Fibroblast of the aortic adventitia (primary cell): Measurements from ENCODE around the gene DLST. TPM values are rescaled to one million over a fixed set of nuclear protein-coding genes. Genes with fewer than 3 reads are reported as not detected.

Experiments used
- DNase-seq: peaks from one replicate; pipeline ENCODE4 v3.0.0-alpha.2; 2010; ENCODE audit warnings: low read depth
- H3K4me3 ChIP-seq: 2 replicates; pipeline ENCODE4 v1.5.1; 2011; ENCODE audit warnings: low read depth, mild to moderate bottlenecking, control low read depth, low read length, moderate library complexity
- total RNA-seq: library from RNA; depleted of rRNA; stranded (reverse); fragments of >200 nt; gene quantifications from 2 replicates; pipeline ENCODE4 v1.2.3, GENCODE V29; 2012; ENCODE audit warnings: low replicate concordance
- TF ChIP-seq, protein P1 (sequence below): IDR thresholded peaks from 2 replicates; pipeline ENCODE4 v1.5.1; 2011; ENCODE audit warnings: mild to moderate bottlenecking, low read length, control low read depth, inconsistent platforms; ENCODE audit not compliant: insufficient read depth

Gene DLST
- total RNA-seq, 1 donor: 68.5 TPM

DNA sequence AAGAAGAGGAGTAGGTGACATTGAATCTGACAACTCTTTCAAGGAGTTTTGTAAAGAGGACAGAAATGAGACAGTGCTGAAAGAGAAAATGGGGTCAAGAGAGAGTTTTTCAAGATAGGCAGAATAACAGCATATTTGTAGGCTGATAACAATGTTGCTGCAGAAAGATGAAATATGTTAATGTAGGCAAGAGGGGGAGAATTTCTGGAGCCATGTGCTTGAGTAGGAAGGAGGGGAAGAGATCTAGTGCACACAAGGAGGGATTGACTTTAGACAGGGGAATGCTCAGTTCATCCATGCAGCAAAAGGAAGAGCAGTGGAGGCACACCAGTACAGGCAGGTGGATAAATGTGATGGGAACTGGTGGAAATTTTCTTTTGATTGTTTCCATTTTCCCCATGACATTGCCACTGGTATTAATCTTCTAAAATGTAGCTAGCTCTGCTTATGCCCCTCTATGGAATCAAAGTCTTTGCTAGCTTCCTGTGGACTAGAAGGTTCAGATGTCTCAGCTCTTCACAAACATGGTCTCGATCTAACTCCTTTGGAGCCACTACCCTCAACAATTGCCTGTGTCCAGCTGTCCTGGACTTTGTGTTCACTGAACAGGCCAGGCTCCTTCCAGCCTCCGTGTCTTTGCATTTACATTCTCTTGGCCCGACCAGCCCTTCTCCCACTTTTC is 14.9 kb upstream of the DLST start:
- TF ChIP-seq, protein P1, sequence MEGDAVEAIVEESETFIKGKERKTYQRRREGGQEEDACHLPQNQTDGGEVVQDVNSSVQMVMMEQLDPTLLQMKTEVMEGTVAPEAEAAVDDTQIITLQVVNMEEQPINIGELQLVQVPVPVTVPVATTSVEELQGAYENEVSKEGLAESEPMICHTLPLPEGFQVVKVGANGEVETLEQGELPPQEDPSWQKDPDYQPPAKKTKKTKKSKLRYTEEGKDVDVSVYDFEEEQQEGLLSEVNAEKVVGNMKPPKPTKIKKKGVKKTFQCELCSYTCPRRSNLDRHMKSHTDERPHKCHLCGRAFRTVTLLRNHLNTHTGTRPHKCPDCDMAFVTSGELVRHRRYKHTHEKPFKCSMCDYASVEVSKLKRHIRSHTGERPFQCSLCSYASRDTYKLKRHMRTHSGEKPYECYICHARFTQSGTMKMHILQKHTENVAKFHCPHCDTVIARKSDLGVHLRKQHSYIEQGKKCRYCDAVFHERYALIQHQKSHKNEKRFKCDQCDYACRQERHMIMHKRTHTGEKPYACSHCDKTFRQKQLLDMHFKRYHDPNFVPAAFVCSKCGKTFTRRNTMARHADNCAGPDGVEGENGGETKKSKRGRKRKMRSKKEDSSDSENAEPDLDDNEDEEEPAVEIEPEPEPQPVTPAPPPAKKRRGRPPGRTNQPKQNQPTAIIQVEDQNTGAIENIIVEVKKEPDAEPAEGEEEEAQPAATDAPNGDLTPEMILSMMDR: no peak
- no peak for DNase-seq

DNA sequence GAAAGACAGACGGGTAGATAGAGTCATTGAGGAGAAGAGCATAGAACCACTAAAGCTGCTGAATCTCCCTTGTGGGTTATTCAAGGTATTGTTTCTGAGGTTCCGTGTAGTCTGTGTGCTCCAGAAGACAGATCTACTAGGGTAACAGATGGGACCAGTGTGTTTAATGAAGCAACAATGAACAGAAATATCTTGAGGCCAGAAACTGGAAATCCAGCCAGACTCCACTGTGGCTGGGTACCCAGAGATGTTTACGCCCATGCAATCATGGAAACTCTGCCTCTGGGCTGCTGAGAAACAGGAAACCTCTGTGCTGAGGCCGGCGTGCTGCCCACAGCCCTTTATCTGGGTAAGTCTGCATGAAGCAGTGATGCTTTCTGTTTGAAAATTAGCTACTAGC is 14.0 kb upstream of the DLST start:
- DNase-seq: peak; percentile 90
- TF ChIP-seq, protein P1: no peak
- no peak overlapping the region for H3K4me3 ChIP-seq

More for the DNA sequence above, 14.9 kb upstream of the DLST start:
- no peak overlapping the region for H3K4me3 ChIP-seq

DNA sequence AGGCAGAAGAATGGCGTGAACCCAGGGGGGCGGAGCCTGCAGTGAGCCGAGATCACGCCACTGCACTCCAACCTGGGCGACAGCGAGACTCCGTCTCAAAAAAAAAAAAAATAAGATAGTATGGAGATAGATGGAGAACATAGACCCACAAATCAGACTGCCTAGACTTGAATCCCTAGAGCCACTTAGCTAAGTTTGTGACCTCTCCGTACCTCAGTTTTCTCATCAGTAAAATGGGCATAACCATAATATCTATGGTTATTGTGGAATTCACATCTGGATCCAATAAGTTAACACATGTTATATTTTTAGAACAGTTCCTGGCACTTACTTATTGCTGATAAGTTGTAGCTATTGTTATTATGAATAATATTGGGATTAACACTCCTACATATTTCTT is 13.0 kb upstream of the DLST start:
- peak; percentile 49 for DNase-seq
- TF ChIP-seq, protein P1: no peak
- no peak overlapping the region for H3K4me3 ChIP-seq

DNA sequence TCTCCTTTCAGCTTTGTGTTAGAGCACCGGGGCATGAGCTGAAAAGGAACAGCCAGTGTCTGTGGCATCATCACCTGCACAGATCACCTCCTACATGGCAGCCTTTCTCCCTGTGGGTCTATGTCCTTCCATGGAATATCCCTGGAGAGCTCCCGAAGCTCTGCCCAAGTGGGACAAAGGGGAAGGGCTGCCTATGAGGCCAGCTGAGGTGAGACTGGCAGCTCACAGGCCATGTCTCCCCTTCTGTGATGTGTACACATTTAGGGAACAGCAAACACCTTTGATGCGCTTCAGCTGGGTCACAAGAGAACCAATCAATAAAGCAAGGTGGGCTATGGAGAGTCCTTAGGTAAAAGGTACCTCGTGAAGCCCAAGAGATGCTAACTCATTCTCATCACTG is 9.9 kb upstream of the DLST start:
- TF ChIP-seq, protein P1: no peak
- DNase-seq: no peak

DNA sequence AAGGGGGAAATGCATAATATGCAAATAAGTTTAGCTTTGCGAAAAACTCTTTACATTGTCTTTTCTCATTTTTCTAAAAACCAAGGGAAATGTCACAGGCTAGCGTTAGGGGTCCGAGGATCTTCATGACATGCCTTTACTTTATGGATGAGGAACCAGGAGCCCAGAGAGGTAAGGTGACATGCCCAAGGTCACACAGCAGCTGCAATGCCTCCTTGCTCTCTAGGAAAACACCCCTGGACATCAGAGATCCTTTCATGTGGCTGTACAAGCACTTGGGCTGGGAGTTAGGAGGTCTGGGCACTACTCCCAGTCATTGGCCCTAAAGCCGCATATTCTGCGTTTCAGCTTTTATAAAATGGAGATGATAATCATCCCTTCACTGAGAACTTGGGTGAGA is 6.5 kb upstream of the DLST start:
- no peak for DNase-seq
- TF ChIP-seq, protein P1: no peak
- no peak overlapping the region for H3K4me3 ChIP-seq

More for the DNA sequence above, 9.9 kb upstream of the DLST start:
- no peak overlapping the region for H3K4me3 ChIP-seq

DNA sequence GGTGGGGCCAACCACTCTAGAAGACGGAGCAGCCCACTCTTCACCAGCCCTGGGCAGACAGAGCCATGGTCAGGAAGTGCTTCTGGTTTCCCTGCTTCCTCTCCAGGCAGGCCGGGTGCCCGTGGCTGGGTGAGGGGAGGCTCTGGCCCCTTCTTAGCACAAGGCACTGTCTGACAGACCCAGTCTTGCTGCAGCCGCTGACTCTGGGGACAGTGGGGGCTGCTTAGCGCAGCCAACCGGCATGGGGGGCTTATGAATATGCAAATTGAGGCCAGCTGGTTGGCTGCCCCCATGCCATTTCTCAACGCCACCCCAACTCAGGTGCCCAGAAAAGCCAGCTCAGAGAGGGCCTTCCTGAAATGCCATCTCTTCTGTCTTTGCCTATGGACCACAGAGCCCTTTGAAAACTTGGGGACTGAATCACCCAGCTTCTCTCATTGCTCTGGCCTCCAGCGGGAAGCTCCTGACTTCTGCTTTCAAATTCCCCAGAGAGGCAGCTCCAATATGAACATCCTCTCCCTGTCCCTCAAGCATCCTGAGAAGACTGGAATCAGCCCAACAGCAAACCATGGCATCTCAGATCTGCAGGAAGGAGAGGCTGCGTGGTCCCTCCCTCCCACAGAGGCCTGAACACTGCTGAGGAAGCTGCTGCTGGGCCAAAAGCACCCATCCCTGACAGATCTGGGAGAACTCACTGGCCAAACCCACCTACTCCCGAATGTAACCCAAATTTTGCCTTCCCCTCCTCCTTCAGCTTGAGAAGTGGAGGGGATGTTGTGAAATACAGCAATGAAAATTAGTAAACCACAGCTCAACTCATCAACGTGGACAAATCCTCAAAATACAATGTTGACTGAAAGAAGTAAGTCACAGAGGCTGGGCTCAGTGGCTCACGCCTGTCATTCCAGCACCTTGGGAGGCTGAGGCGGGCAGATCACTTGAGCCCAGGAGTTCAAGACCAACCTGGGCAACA is 5.5 kb upstream of the DLST start, which contains the start of gene PROX2:
TSS of gene PROX2 (minus strand) at position 205 of the 973 bp plus-strand sequence. CDS start 12,311 bp downstream, outside the sequence.
- H3K4me3 ChIP-seq: no peak within 1 kb of the TSS
- TF ChIP-seq, protein P1: no peak

More for the DNA sequence above, 5.5 kb upstream of the DLST start, which contains the start of gene PROX2:
- no peak for DNase-seq
